ENCODE results near the gene MYO15B.

MYO15B gene
- 47.8 to 56.2 reads per million in 2 donors for total RNA-seq

GRCh38 chr17:75587675-75588595 lies at the start of gene MYO15B:
Gene MYO15B, plus strand, starts transcription at chr17:75587800. Its CDS starts 258 bp downstream, at chr17:75588058.
- DNase-seq, result peak; percentile 20

GRCh38 chr17:75539967-75540729 lies 47.5 kb upstream of the MYO15B start:
- DNase-seq, result no peak

- no peak for DNase-seq
These were observed 46.6 kb upstream of the MYO15B start for GRCh38 chr17:75540923-75541503.

- no peak for DNase-seq
These were observed 45.4 kb upstream of the MYO15B start for GRCh38 chr17:75542229-75542628.

- DNase-seq, result no peak
These were observed 44.8 kb upstream of the MYO15B start for GRCh38 chr17:75542728-75543336.

DNA sequence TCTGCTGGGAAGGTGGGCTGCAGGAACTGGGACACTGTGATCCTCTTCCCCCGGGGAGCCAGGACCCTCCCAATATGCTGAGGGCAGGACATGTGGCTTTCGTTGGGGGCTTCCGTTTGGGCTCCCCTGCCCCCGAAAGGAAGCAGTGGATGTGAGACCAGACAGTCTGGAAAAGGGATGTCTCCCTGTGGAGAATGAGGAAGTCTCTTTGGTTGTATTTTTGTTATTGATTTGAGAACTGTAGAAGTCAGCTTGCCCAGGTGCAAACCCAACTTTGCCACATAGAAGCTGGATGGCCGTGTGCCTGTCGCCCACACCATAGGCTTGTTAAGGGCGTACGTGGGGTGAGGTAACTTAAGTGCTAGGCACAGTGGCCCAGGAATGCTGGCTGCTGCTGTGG lies 43.4 kb upstream of the MYO15B start:
- no peak for DNase-seq

DNA sequence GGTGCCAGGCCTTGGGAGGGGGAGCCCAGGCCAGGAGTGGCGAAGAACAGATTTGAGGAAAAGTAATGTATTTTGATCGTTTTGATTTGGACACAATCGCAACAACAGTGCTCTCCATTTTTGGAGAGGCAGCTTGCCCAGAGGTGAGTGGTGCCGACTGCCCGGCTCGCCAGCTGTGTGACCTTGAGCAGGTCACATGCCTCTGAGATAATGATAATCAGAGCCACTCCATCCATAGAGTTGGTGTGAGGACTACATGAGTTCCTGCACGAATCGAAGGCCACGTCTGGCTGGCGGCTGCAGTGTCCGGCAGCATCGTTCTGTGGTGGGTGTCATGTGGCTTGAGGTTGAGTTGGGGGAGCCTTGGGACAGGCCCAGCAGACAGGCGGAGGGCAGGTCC lies 41.4 kb upstream of the MYO15B start:
- DNase-seq, result no peak

- no peak for DNase-seq
These were observed 40.5 kb upstream of the MYO15B start for GRCh38 chr17:75547091-75547490.

DNA sequence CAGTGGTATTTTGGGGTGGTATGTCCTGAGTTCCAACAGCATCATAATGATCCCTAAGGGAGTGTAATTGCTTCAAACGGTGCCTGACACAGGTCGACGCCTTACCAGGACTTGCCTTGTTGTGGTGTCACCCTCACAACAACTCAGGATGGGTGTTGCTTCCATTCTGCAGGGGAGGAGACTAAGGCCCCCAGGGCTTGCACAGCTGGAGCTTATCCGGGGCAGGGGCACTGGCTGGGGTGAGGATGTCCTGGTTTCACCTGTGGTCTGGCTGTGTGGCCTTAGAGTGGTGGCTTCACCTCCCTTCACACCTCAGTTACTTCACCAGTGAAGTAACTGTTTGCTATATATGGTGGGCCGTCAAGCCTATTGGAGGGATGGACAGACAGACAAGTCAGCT lies 38.8 kb upstream of the MYO15B start:
- DNase-seq, result no peak

GRCh38 chr17:75549246-75550138 lies 38.1 kb upstream of the MYO15B start:
- DNase-seq, result no peak

DNA sequence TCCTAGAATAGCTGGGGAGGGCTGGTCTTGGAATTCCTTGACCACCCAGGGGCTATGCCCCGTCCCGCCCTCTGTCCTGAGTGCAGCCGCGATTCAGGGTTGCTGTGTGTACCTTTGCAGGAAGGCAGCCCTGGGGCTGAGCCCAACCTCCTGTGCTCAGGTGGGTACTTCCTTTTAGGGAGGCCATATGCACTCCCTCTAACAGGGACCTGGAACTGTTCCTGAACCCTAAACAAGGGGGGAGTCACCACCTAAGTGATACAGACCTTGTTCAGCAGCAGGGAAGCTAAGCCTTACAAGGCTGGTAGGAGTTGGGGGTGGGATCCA lies 37.5 kb upstream of the MYO15B start:
- DNase-seq, result no peak

DNA sequence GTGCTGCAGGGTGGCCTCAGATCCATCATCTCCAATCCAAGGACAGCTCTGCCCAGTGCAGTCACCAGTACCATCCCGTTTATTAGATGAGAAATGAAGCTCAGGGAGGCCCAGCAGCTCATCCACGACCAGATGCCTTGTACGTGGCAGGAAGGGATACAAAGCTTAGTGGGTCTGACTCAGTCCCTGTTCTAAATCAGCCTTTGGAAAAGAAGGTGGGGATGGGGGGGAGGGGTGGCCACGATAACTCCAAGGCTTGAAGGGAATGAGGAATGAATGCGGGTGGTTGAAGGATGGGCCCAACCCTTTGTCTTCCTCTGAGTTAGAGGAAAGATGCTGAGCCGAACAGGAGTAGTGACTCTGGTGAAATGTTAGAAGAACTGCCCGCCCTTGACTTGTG lies 36.3 kb upstream of the MYO15B start:
- no peak for DNase-seq

- no peak for DNase-seq
These were observed 34.9 kb upstream of the MYO15B start for GRCh38 chr17:75552425-75553294.

- no peak for DNase-seq
These were observed 34.1 kb upstream of the MYO15B start for GRCh38 chr17:75553295-75554110.

GRCh38 chr17:75555679-75556153 lies 31.9 kb upstream of the MYO15B start:
- no peak for DNase-seq

DNA sequence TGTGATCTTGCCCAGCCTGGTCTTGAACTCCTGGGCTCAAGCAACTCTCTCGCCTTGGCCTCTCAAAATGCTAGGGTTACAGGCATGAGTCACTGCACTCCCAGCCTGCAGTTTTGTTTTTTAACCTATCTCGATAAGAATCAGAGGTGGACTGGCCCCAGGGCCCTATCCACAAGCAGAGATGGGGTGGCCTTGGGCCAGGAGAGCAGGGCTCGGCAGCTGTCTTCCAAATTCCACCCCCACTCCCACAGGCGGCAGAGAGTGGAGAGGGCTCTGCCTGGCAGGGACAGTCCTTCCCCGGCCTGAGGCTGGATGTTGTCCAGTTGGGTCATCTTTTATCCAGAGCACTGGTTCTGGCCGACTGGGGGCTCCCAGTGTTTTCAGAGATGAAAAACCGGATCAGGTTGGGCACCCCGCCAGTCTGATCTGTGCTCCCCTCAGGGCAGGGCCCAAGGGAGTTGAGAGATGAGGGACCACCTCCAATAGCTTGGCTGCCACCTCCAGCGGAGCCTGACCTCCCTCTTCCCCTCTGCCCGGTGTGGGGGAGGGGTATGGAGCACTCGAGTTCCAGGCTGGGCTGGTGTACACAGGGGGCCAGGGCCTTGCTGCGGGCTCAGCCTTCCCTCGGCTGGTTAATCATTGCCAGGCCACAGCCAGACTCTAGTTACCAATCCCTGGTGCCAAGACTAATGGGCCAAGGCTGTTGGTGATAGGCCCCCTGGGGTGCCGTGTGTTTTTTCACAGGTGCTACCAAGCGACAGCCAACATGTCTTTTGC lies 30.3 kb upstream of the MYO15B start:
- DNase-seq, result no peak

- DNase-seq, result no peak
These were observed 29.5 kb upstream of the MYO15B start for GRCh38 chr17:75557852-75558665.

All from T-helper 9 cell (primary cell).